Measurements from ENCODE around the gene RTCA.

- TF ChIP-seq, protein P1, sequence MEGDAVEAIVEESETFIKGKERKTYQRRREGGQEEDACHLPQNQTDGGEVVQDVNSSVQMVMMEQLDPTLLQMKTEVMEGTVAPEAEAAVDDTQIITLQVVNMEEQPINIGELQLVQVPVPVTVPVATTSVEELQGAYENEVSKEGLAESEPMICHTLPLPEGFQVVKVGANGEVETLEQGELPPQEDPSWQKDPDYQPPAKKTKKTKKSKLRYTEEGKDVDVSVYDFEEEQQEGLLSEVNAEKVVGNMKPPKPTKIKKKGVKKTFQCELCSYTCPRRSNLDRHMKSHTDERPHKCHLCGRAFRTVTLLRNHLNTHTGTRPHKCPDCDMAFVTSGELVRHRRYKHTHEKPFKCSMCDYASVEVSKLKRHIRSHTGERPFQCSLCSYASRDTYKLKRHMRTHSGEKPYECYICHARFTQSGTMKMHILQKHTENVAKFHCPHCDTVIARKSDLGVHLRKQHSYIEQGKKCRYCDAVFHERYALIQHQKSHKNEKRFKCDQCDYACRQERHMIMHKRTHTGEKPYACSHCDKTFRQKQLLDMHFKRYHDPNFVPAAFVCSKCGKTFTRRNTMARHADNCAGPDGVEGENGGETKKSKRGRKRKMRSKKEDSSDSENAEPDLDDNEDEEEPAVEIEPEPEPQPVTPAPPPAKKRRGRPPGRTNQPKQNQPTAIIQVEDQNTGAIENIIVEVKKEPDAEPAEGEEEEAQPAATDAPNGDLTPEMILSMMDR (IDR thresholded peaks at IDR 0.05 in 4 of 5, conservative IDR thresholded peaks at IDR 0.05 in 1 of 5), result no peak
- TF ChIP-seq POLR2A (IDR thresholded peaks at IDR 0.05), result no peak
Measured at GRCh38 chr1:100230765-100231164, 35.3 kb upstream of the RTCA start.

All from gastrocnemius medialis (tissue), 4 donors.